Measurements from ENCODE around the gene IMMP2L. TPM values are rescaled to one million over a fixed set of nuclear protein-coding genes. Genes with fewer than 3 reads are reported as not detected.

Gene IMMP2L
- total RNA-seq, 1 donor from 2014 or later: 21.5 TPM

GRCh38 chr7:111210043-111210442, 352.2 kb downstream of the IMMP2L start:
- no peaks in the 10 kb centered on the region for H3K9me3 ChIP-seq (ENCODE audit: low read depth)
- no peak overlapping the region for H3K27ac ChIP-seq
- Mint-ChIP-seq H3K36me3 (no peaks in the 10 kb centered on the region), H3K27ac (no peak overlapping the region), H3K4me1 (no peaks in the 10 kb centered on the region), H3K27me3 (ENCODE audit: insufficient read depth, low read depth) (no peaks in the 10 kb centered on the region), H3K9me3 (peaks cover 2% of the 10 kb centered on the region), H3K4me3 (no peak overlapping the region)
- no peaks in the 10 kb centered on the region for H3K79me2 ChIP-seq (ENCODE audit: low read depth)
- no peak overlapping the region for H3K4me3 ChIP-seq
- no peak for DNase-seq (ENCODE audit: low spot score)
- H2AFZ ChIP-seq (replicated peaks): no peak overlapping the region
- H3K36me3 ChIP-seq: no peaks in the 10 kb centered on the region
- no peak overlapping the region for H3K4me2 ChIP-seq
- TF ChIP-seq CTCF (IDR thresholded peaks at IDR 0.05): no peak
- no peak for TF ChIP-seq EZH2phosphoT487 (IDR thresholded peaks at IDR 0.05)
- TF ChIP-seq EZH2 (IDR thresholded peaks at IDR 0.05): no peak
- no peaks in the 10 kb centered on the region for H3F3A ChIP-seq (ENCODE audit: low read depth)
- H4K20me1 ChIP-seq (ENCODE audit: low read depth): no peaks in the 10 kb centered on the region
- no peaks in the 10 kb centered on the region for H3K27me3 ChIP-seq
- H3K4me1 ChIP-seq: no peaks in the 10 kb centered on the region
- H3K9ac ChIP-seq: no peak overlapping the region

DNA sequence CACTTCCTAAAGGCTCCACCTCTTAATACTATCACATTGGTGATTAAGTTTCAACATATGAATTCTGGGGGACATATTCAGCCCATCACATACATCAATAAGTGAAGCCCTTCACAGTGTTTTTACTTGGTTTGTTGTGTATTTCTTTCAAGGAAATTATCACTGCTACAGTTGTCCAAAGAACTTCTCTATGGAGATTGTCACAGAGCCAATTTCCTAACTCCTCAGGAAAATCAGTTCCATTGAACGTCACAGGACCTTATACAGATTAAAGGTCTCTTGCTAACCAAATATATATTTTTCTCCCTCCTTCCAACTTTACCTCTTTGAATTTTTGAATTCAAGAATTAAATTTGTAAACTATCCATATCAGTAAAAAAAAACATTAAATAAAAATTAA, 357.0 kb downstream of the IMMP2L start:
- no peaks in the 10 kb centered on the region for H3K4me1 ChIP-seq
- H3K36me3 Mint-ChIP-seq: no peaks in the 10 kb centered on the region
- no peak overlapping the region for H3K4me2 ChIP-seq
- no peaks in the 10 kb centered on the region for H3K27me3 Mint-ChIP-seq (ENCODE audit: insufficient read depth, low read depth)
- H3K4me3 ChIP-seq: no peak overlapping the region
- TF ChIP-seq CTCF (IDR thresholded peaks at IDR 0.05) (no peak), EZH2phosphoT487 (IDR thresholded peaks at IDR 0.05) (no peak), EZH2 (IDR thresholded peaks at IDR 0.05) (no peak)
- H3K27ac Mint-ChIP-seq: no peak overlapping the region
- H3K79me2 ChIP-seq (ENCODE audit: low read depth): no peaks in the 10 kb centered on the region
- H3F3A ChIP-seq (ENCODE audit: low read depth): no peaks in the 10 kb centered on the region
- no peak overlapping the region for H2AFZ ChIP-seq (replicated peaks)
- no peaks in the 10 kb centered on the region for H4K20me1 ChIP-seq (ENCODE audit: low read depth)
- no peaks in the 10 kb centered on the region for H3K27me3 ChIP-seq
- no peak overlapping the region for H3K27ac ChIP-seq
- no peak overlapping the region for H3K4me3 Mint-ChIP-seq
- H3K9ac ChIP-seq: no peak overlapping the region
- no peaks in the 10 kb centered on the region for H3K9me3 ChIP-seq (ENCODE audit: low read depth)
- no peaks in the 10 kb centered on the region for H3K4me1 Mint-ChIP-seq
- no peak for DNase-seq (ENCODE audit: low spot score)
- no peaks in the 10 kb centered on the region for H3K9me3 Mint-ChIP-seq
- no peaks in the 10 kb centered on the region for H3K36me3 ChIP-seq

DNA sequence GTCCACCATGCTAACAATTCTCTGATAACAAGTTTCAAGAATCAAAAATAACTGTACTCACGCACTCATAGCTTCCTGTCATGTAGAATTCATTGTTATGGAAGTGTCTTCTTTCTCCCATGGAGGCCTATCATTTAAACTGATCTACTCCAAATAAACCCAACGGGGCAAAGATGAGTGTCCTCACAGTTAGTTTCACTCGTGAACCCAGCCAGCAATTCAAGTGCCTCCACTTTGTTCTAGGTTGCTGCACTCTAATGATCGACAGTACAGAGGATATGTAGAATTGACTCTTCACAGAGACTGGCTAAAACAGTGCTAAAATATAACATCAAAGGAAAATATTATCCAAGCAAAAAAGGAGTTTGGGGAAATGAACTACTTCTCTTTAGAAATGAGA, 360.0 kb downstream of the IMMP2L start:
- H3K4me3 Mint-ChIP-seq: no peak overlapping the region
- no peaks in the 10 kb centered on the region for H4K20me1 ChIP-seq (ENCODE audit: low read depth)

More for the DNA sequence above, 360.0 kb downstream of the IMMP2L start:
- TF ChIP-seq EZH2phosphoT487 (IDR thresholded peaks at IDR 0.05) (no peak), EZH2 (IDR thresholded peaks at IDR 0.05) (no peak), CTCF (IDR thresholded peaks at IDR 0.05) (no peak)
- Histone ChIP-seq H3K4me2 (no peak overlapping the region), H3F3A (ENCODE audit: low read depth) (no peaks in the 10 kb centered on the region), H2AFZ (replicated peaks) (no peak overlapping the region), H3K9ac (no peak overlapping the region), H3K4me3 (no peak overlapping the region), H3K27me3 (no peaks in the 10 kb centered on the region), H3K36me3 (no peaks in the 10 kb centered on the region), H3K27ac (no peak overlapping the region), H3K79me2 (ENCODE audit: low read depth) (no peaks in the 10 kb centered on the region), H3K4me1 (no peaks in the 10 kb centered on the region), H3K9me3 (ENCODE audit: low read depth) (no peaks in the 10 kb centered on the region)
- H3K27me3 Mint-ChIP-seq (ENCODE audit: insufficient read depth, low read depth): no peaks in the 10 kb centered on the region
- no peaks in the 10 kb centered on the region for H3K4me1 Mint-ChIP-seq
- H3K9me3 Mint-ChIP-seq: no peaks in the 10 kb centered on the region
- DNase-seq (ENCODE audit: low spot score): no peak
- H3K27ac Mint-ChIP-seq: no peak overlapping the region
- H3K36me3 Mint-ChIP-seq: no peaks in the 10 kb centered on the region
